GF-D8 (cell line): ENCODE measurements around the gene PAQR3.

Experiments
- DNase-seq: peaks from one replicate; lab custom pipeline; 2025; lab: John Stamatoyannopoulos, UW

Gene PAQR3

GRCh38 chr4:78938868-78939666, at the start of gene PAQR3:
PAQR3 (minus strand) TSS chr4:78939438; CDS start chr4:78939224, 214 bp downstream.
- DNase-seq, result peak; percentile 72

DNA sequence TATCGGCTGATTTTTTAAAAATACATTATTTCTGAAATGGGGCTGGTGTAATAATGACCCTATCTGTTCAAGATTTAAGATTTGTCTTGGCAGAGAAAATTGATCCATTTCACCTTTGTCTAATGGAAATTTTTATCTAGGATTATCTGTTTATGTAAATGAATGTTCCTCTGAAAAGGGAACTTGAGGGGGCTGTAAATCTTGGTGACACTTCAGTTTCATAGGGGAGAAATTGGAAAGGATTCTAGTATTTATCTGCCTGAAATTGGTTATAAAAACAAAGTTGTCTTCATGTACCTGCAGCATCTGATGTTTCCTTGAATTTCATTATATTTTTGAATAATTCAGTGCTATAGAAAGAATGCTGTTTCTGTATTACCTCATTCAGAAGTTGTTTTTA, 48.4 kb upstream of the PAQR3 start:
- DNase-seq, result no peak

GRCh38 chr4:78984593-78984992, 45.4 kb upstream of the PAQR3 start:
- DNase-seq, result no peak

DNA sequence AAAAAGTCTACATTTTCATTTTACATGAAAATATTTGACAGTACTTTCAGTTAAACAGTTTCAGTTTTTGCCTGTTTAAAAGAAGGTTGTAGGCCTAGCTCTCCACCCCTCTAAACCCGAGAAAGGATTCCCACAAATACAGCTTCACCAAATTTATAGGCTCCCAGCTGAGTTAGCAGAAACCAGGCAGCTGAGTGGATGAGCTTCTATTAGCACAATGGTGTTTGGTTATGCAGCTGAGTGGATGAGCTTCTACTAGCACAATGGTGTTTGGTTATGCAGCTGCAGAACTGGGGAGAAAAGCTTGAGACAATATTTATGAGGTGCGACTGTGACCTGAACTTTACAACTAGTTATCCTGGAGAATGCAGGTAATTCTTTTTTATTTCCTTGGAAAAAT, 36.6 kb upstream of the PAQR3 start:
- DNase-seq, result no peak

- peak; percentile 31 for DNase-seq
Observed at GRCh38 chr4:78971776-78972175, 32.5 kb upstream of the PAQR3 start.

DNA sequence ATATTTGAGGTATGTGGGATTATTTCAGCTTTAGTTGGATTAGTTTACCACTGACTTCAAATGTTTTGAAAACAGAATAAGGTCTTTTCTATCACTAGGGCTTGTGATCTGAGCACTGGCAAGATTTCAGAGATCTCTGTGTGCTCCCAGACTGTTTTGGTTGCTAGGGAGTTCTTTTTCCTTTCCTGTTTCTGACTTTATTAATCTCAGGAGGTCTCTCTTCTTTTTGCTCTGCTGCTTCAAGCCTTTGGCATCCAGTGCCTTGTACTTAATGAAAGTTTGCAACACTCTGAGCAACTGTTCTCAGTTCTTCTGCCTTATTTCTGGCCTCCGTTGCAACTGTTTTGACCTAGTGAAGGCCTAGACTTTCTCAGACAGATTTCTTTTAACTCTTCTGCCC, 32.1 kb upstream of the PAQR3 start:
- DNase-seq, result no peak

- no peak for DNase-seq
Observed at GRCh38 chr4:78962597-78963115, 23.4 kb upstream of the PAQR3 start.

- no peak for DNase-seq
Observed at GRCh38 chr4:78960926-78961325, 21.7 kb upstream of the PAQR3 start.

GRCh38 chr4:78956975-78957374, 17.7 kb upstream of the PAQR3 start:
- no peak for DNase-seq

- no peak for DNase-seq
Observed at GRCh38 chr4:78953769-78954666, 14.8 kb upstream of the PAQR3 start.

GRCh38 chr4:78953231-78953630, 14.0 kb upstream of the PAQR3 start:
- DNase-seq, result no peak

- no peak for DNase-seq
Observed at GRCh38 chr4:78951862-78952472, 12.7 kb upstream of the PAQR3 start.

GRCh38 chr4:78949735-78950134, 10.5 kb upstream of the PAQR3 start:
- DNase-seq, result no peak

- DNase-seq, result no peak
Observed at GRCh38 chr4:78945651-78946179, 6.5 kb upstream of the PAQR3 start.

- DNase-seq, result no peak
Observed at GRCh38 chr4:78944381-78944780, 5.1 kb upstream of the PAQR3 start.

- DNase-seq, result no peak
Observed at GRCh38 chr4:78940752-78941151, 1.5 kb upstream of the PAQR3 start.

DNA sequence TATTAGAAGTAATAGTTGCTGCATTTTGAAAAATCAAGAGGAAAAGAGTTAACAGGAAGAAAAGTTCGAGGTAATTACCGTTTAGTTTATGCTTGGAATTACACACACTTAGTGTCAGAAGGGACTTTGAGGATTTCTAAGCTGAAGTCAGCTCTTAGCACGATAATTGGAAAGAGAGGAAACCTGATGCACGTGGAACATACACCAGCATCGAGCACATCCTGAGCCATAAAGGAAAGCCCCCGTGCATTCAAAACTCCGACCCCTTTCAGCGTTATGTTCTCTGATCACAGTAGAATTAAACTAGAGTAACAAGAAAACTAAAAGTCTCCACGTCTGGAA, 400 bp upstream of the PAQR3 start:
- DNase-seq, result no peak

DNA sequence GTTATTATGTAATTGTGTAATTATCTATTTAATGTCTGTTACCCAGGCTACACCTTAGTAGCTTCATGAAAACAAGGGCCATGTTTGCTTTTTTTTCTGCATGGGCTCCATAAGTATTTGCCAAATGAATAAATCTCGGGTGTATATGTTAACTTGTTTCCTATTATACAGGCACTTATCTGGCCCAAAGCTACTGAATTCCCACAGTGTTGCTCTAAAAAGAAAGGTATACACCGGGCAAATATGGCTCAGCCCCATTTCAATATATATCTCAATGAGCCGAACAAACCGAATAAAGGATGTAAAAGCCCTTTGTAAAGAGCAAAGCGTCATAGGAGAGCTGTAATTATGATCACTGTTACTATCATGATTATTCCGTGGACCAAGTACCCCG, 767 bp downstream of the PAQR3 start:
- no peak for DNase-seq

GRCh38 chr4:78937837-78938236, 1.4 kb downstream of the PAQR3 start:
- DNase-seq, result no peak

- no peak for DNase-seq
Observed at GRCh38 chr4:78936989-78937388, 2.2 kb downstream of the PAQR3 start.

DNA sequence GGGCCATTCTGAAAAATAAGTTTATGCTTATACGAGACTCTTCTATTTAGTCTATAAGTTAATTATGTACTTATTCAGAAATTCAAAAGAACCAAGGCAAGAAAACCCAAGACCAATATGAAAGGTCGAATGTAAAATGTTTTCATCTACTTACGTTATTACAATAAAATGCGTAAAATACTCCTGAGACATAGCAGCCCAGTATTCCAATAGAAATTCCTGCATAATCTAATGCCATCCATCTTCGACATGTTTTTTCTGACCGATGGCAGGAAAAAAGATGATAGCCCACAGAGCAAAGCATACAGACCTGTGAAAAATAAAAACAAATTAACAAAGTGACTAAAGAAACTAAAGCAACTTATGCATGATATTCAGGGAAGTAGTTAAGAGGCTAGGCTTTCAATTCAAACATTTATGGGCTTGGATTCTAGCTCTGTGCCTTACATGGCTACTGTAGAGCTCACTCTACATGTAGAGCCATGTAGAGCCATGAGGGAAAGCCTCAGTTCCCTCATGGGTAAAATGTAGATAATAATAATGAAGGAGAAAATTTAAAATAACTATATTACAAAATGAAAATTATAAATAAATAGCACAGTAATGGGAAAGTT, 9.1 kb downstream of the PAQR3 start:
- no peak for DNase-seq

DNA sequence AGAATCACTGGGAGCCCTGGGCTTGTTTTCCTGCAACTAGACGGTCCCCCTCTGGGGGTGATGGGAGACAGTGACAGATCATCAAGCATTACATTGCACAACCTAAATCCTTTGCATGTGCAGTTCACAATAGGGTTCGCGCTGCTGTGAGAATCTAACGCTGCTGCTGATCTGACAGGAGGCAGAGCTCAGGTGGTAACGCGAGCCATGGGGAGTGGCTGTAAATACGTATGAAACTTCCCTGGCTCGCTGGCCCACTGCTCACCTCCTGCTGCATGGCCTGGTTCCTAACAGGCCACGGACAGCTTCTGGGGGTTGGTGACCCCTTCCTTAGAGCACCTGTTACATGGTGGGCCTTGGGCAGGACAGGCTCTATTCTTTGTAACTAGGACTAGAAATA, 10.4 kb downstream of the PAQR3 start:
- no peak for DNase-seq
